ENCODE measurements around the gene IYD. TPM values are rescaled to one million over a fixed set of nuclear protein-coding genes. Genes with fewer than 3 reads are reported as not detected.
"Not testable (repeated sequence)": the region's sequence is repeated elsewhere in the genome, so short reads cannot be mapped to it uniquely, and the experiment has no call there.

The IYD gene
- total RNA-seq, 1 donor from 2014 or later = 1.2 TPM

DNA sequence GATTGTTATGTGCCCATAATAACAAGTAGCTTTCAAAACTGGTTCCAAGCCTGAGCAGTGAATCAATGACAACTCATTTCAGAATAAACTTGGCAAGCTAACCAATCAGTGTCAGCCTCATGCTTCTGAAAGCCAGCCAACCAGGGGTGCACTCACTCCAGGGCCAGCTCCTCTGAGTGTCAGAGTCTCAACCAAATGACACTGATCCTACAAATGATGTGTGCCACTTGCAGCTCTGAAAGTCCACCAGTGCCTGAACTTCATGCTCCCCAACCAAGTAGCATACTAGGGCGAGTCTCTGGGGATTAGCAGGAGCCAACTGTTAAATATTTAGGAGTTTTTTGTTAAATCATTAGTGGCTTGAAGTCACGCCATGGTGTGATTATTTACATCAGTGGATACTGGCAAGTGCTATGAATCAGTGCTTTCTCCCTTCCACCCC is 4.5 kb downstream of the IYD start:
- TF ChIP-seq, protein P1, sequence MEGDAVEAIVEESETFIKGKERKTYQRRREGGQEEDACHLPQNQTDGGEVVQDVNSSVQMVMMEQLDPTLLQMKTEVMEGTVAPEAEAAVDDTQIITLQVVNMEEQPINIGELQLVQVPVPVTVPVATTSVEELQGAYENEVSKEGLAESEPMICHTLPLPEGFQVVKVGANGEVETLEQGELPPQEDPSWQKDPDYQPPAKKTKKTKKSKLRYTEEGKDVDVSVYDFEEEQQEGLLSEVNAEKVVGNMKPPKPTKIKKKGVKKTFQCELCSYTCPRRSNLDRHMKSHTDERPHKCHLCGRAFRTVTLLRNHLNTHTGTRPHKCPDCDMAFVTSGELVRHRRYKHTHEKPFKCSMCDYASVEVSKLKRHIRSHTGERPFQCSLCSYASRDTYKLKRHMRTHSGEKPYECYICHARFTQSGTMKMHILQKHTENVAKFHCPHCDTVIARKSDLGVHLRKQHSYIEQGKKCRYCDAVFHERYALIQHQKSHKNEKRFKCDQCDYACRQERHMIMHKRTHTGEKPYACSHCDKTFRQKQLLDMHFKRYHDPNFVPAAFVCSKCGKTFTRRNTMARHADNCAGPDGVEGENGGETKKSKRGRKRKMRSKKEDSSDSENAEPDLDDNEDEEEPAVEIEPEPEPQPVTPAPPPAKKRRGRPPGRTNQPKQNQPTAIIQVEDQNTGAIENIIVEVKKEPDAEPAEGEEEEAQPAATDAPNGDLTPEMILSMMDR (IDR thresholded peaks at IDR 0.05) = no peak
- intact Hi-C loops (cut with DNase I) = no loop called here
- no peak for DNase-seq
- Histone ChIP-seq H3K4me3 (no peak overlapping the region), H3K4me1 (peaks cover 5% of the 10 kb centered on the region), H3K9me3 (no peaks in the 10 kb centered on the region), H3K27ac (no peak overlapping the region), H3K36me3 (no peaks in the 10 kb centered on the region), H3K27me3 (no peaks in the 10 kb centered on the region)
- ATAC-seq = no peak

DNA sequence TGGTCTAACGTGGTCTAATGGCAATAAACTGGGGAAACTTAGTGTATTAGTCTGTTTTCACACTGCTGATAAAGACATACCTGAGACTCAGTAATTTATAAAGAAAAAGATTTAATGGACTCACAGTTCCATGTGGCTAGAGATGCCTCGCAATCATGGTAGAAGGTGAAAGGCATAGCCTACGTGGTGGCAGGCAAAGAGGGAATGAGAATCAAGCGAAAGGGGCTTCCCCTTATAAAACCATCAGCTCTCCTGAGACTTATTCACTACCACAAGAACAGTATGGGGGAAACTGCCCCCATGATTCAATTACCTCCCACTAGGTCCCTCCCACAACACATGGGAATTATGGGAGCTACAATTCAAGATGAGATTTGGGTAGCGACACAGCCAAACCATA is 5.5 kb downstream of the IYD start:
- H3K9me3 ChIP-seq; H3K27ac ChIP-seq; H3K4me3 ChIP-seq; ATAC-seq; H3K36me3 ChIP-seq; DNase-seq; H3K4me1 ChIP-seq; H3K27me3 ChIP-seq; intact Hi-C loops (cut with DNase I): not testable (repeated sequence)

GRCh38 chr6:150377211-150377781 is 8.5 kb downstream of the IYD start:
- TF ChIP-seq, protein P1 (IDR thresholded peaks at IDR 0.05) = no peak
- DNase-seq = no peak
- H3K27ac ChIP-seq = peak overlapping the region; percentile 33
- no peak overlapping the region for H3K4me3 ChIP-seq
- H3K27me3 ChIP-seq = no peaks in the 10 kb centered on the region
- intact Hi-C loops (cut with DNase I) = no loop called here
- ATAC-seq = peak; percentile 88
- H3K4me1 ChIP-seq = peaks cover 5% of the 10 kb centered on the region
- no peaks in the 10 kb centered on the region for H3K9me3 ChIP-seq
- H3K36me3 ChIP-seq = no peaks in the 10 kb centered on the region

GRCh38 chr6:150380256-150380655 is 11.4 kb downstream of the IYD start:
- no peak overlapping the region for H3K27ac ChIP-seq
- ATAC-seq (no peak), DNase-seq (no peak)
- H3K4me3 ChIP-seq = no peak overlapping the region
- TF ChIP-seq, protein P1 (IDR thresholded peaks at IDR 0.05) = no peak
- H3K36me3 ChIP-seq = no peaks in the 10 kb centered on the region
- H3K27me3 ChIP-seq = no peaks in the 10 kb centered on the region
- intact Hi-C loops (cut with DNase I) = no loop called here
- no peaks in the 10 kb centered on the region for H3K9me3 ChIP-seq
- peaks cover 5% of the 10 kb centered on the region for H3K4me1 ChIP-seq

GRCh38 chr6:150382171-150382570 is 13.4 kb downstream of the IYD start:
- Histone ChIP-seq H3K4me3 (no peak overlapping the region), H3K27ac (no peak overlapping the region), H3K4me1 (peaks cover 2% of the 10 kb centered on the region), H3K27me3 (no peaks in the 10 kb centered on the region), H3K36me3 (no peaks in the 10 kb centered on the region), H3K9me3 (no peaks in the 10 kb centered on the region)
- TF ChIP-seq, protein P1 (IDR thresholded peaks at IDR 0.05) = no peak
- intact Hi-C loops (cut with DNase I) = no loop called here
- DNase-seq (no peak), ATAC-seq (no peak)

DNA sequence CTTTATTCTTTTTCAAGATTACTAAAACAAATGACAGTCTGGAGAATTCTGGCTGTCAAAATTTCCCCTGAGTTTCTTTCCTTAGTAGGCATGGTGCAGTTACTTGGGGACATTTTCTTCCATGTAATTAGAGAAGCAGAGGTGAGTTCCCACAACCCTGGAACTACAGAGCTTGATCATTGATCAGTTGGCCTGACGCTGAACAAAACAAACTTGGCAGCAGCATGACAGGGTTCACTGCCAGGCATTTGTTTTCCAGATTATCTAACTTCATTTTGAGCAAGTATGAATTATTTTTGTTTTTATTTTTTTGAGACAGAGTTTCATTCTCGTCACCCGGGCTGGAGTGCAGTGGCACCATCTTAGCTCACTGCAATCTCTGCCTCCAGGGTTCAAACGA is 22.6 kb downstream of the IYD start:
- H3K4me1 ChIP-seq = peaks cover 3% of the 10 kb centered on the region
- no peaks in the 10 kb centered on the region for H3K36me3 ChIP-seq
- TF ChIP-seq, protein P1 (IDR thresholded peaks at IDR 0.05) = no peak
- no peak overlapping the region for H3K27ac ChIP-seq
- H3K9me3 ChIP-seq = no peaks in the 10 kb centered on the region
- H3K27me3 ChIP-seq = no peaks in the 10 kb centered on the region
- DNase-seq = no peak
- ATAC-seq = no peak
- intact Hi-C loops (cut with DNase I) = no loop called here
- no peak overlapping the region for H3K4me3 ChIP-seq
